Tibial nerve (tissue), 4 donors: Measurements from ENCODE around the gene SF3A1. TPM values are rescaled to one million over a fixed set of nuclear protein-coding genes. Genes with fewer than 3 reads are reported as not detected.

ENCODE experiments used
- DNase-seq, 2 donors: peaks; one replicate each; pipeline ENCODE4 v3.0.0-alpha.2; 2019; ENCODE audit warnings: low spot score in 2 of 2
- H3K27ac ChIP-seq, 4 donors: fragments of 200-600 bp; sonication (generic) in 3 of 4; one replicate each; pipeline ENCODE4 v1.5.1; 2017 to 2019; ENCODE audit warnings: mild to moderate bottlenecking in 1 of 4
- H3K27me3 ChIP-seq, 2 donors: fragments of 200-600 bp; sonication (generic) in 1 of 2; one replicate each; pipeline versions ENCODE4 v1.5.1 to v1.6.0; 2017 to 2019
- H3K36me3 ChIP-seq, 3 donors: fragments of 200-600 bp; sonication (generic); one replicate each; pipeline ENCODE4 v1.5.1; 2018 to 2019
- H3K4me1 ChIP-seq, 4 donors: fragments of 200-600 bp; sonication (generic) in 3 of 4; one replicate each; pipeline ENCODE4 v1.5.1; 2017 to 2019
- H3K4me3 ChIP-seq, 4 donors: fragments of 200-600 bp; sonication (generic) in 3 of 4; one replicate each; pipeline ENCODE4 v1.5.1; 2017 to 2019; ENCODE audit warnings: mild to moderate bottlenecking in 1 of 4, moderate library complexity in 1 of 4
- H3K9me3 ChIP-seq, 4 donors: fragments of 200-600 bp; sonication (generic) in 3 of 4; one replicate each; pipeline ENCODE4 v1.5.1; 2017 to 2019
- EP300 ChIP-seq, 2 donors: sonication (generic); formaldehyde crosslinking; IDR thresholded peaks; one replicate each; pipeline ENCODE4 v1.6.1; 2017; ENCODE audit warnings: antibody characterized with exemption in 2 of 2, mild to moderate bottlenecking in 1 of 2
- POLR2A ChIP-seq, 2 donors: fragments of 450-650 bp; IDR thresholded peaks; one replicate each; pipeline ENCODE4 v1.6.1; 2017; ENCODE audit warnings: antibody characterized with exemption in 2 of 2, mild to moderate bottlenecking in 2 of 2, moderate library complexity in 2 of 2
- WGBS, 2 donors: methylation state at CpG; one replicate each; pipeline ENCODE4 v1.1.5; 2018; 5-methylcytosine and 5-hydroxymethylcytosine counted together
- total RNA-seq, 4 donors: library from RNA; depleted of rRNA; stranded (reverse); fragments of >200 nt; gene quantifications; one replicate each; pipeline ENCODE4 v1.1.0, GENCODE V29; 2016
- TF ChIP-seq, protein P1 (sequence below), 5 experiments: fragments of 200-600 bp in 3 of 5; fragments of 450-650 bp in 2 of 5; sonication (generic) in 3 of 5; IDR thresholded peaks; one replicate each; pipeline ENCODE4 v1.5.1; 2016 to 2019; ENCODE audit warnings: antibody characterized with exemption in 5 of 5, mild to moderate bottlenecking in 3 of 5, moderate library complexity in 2 of 5

SF3A1 gene
- total RNA-seq, 4 donors from 2014 or later, result 76.2 to 98.1 (median 91.7) TPM

DNA sequence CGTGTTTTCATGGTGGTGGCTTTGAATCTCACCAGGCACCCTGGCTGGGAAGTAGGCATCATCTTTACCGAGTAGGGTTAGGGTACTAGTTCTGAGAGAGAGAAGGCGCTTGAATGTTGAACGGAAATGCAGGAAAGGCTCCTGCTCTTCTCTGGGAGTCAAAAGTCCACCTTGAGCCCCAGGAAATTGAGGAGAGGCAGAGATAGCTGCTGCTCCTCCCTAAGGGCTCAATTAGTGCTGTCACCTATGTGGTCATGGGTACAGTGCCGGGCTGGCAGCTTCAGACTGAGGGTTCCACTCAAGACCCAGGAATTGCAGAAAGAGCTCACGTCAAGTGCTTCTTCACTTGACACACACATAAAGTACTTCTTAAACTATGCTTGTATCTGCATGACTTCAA lies 1.8 kb upstream of the SF3A1 start:
- no peaks in the 10 kb centered on the region for H3K36me3 ChIP-seq
- no peak overlapping the region for H3K27ac ChIP-seq
- no peaks in the 10 kb centered on the region for H3K9me3 ChIP-seq
- TF ChIP-seq, protein P1, sequence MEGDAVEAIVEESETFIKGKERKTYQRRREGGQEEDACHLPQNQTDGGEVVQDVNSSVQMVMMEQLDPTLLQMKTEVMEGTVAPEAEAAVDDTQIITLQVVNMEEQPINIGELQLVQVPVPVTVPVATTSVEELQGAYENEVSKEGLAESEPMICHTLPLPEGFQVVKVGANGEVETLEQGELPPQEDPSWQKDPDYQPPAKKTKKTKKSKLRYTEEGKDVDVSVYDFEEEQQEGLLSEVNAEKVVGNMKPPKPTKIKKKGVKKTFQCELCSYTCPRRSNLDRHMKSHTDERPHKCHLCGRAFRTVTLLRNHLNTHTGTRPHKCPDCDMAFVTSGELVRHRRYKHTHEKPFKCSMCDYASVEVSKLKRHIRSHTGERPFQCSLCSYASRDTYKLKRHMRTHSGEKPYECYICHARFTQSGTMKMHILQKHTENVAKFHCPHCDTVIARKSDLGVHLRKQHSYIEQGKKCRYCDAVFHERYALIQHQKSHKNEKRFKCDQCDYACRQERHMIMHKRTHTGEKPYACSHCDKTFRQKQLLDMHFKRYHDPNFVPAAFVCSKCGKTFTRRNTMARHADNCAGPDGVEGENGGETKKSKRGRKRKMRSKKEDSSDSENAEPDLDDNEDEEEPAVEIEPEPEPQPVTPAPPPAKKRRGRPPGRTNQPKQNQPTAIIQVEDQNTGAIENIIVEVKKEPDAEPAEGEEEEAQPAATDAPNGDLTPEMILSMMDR (IDR thresholded peaks at IDR 0.05), result no peak
- no peak for TF ChIP-seq POLR2A (IDR thresholded peaks at IDR 0.05)
- no peak overlapping the region for H3K4me3 ChIP-seq
- H3K4me1 ChIP-seq, result peaks cover 0 to 35% (median 30%) of the 10 kb centered on the region in 4 donors
- no peak for DNase-seq
- WGBS, 2 donors, result 83 to 94% methylated on average over 6 of the region's 6 CpGs
- H3K27me3 ChIP-seq, result no peaks in the 10 kb centered on the region

DNA sequence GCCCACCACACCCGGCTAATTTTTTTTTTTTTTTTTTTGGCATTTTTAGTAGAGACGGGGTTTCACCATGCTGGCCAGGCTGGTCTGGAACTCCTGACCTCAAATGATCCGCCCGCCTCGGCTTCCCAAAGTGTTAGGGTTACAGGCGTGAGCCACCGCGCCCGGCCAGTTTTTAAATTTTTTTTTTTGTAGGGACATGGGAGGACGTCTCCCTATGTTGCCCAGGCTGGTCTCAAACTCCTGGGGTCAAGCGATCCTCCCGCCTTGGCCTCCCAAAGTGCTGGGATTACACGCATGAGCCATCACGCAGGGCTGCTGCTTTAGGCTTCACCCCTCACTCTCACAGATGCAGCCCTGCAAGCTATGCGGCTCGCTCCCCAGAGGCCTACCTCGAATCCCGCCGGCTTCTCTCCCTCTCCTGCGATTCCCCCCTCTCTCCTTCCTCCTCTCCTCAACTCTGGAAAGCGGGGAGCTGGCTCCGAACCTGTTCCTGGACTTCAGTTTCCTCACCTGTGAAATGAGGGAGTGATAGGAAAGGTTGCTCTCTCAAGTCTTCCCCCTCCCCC lies 1.0 kb upstream of the SF3A1 start:
- no peaks in the 10 kb centered on the region for H3K9me3 ChIP-seq
- no peaks in the 10 kb centered on the region for H3K27me3 ChIP-seq
- H3K4me1 ChIP-seq, result peaks cover 0 to 37% (median 30%) of the 10 kb centered on the region in 4 donors
- no peak for DNase-seq
- no peak overlapping the region for H3K27ac ChIP-seq
- WGBS, 2 donors, result 52 to 60% methylated on average over 22 of the region's 22 CpGs
- TF ChIP-seq POLR2A (IDR thresholded peaks at IDR 0.05) (no peak), EP300 (IDR thresholded peaks at IDR 0.05) (no peak)
- TF ChIP-seq, protein P1 (IDR thresholded peaks at IDR 0.05), result no peak
- peaks cover 0 to 4% (median under 1%) of the 10 kb centered on the region in 3 donors for H3K36me3 ChIP-seq
- H3K4me3 ChIP-seq, result peak overlapping the region in 3 of 4 donors; percentile 63 to 98 (median 98)

DNA sequence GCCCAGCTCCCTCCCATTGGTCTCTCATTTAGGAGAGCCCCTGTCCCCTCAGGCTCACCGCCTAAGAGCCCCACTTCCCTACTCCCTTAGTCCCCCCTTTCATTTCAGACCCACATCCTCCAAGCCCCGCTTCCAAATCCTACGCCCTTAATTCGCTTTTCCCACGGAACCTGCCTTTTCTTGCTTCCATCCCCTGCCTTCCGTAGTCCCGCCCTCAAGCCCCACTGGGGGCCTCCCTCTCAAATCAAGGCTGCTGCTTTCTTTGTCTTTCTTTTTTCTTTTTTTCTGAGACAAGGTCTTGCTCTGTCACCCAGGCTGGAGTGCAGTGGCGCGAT lies 509 bp upstream of the SF3A1 start:
- DNase-seq, result no peak
- H3K4me3 ChIP-seq, result peak overlapping the region; percentile 56 to 98 (median 80)
- H3K27ac ChIP-seq, result peak overlapping the region in 3 of 4 donors; percentile 95 to 100 (median 99)
- H3K27me3 ChIP-seq, result no peaks in the 10 kb centered on the region
- no peak for TF ChIP-seq EP300 (IDR thresholded peaks at IDR 0.05)
- TF ChIP-seq, protein P1 (IDR thresholded peaks at IDR 0.05), result no peak
- TF ChIP-seq POLR2A (IDR thresholded peaks at IDR 0.05), result no peak
- peaks cover 0 to 9% (median 6%) of the 10 kb centered on the region in 3 donors for H3K36me3 ChIP-seq
- H3K9me3 ChIP-seq, result no peaks in the 10 kb centered on the region
- H3K4me1 ChIP-seq, result peaks cover 0 to 37% (median 30%) of the 10 kb centered on the region in 4 donors
- WGBS, 2 donors, result 2 to 3% methylated on average over 9 of the region's 9 CpGs

DNA sequence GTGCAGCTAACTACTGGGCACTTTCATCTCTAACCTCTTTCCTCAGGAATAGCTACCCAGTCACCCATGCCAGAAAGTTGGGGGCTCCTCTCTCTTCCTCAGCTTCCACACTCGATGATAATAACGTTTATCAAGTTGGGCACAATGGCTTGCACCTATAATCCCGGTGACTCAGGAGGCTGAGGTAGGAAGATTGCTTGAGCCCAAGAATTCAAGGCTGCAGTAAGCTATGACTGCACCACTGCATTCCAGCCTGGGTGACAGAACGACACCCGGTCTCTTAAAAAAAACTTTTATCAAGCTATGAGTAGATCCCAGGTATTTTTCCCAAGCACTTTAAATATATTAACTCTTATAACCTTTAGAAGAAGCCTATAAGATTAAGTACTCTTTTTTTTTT lies 2.0 kb downstream of the SF3A1 start:
- Histone ChIP-seq H3K36me3 (peaks cover 0 to 35% (median 11%) of the 10 kb centered on the region in 3 donors), H3K27me3 (no peaks in the 10 kb centered on the region), H3K4me3 (peak overlapping the region in 1 of 4 donors; percentile 98), H3K27ac (peak overlapping the region in 1 of 4 donors; percentile 100), H3K4me1 (peaks cover 0 to 59% (median 30%) of the 10 kb centered on the region in 4 donors), H3K9me3 (no peaks in the 10 kb centered on the region)
- DNase-seq, result no peak
- WGBS, 2 donors, result 47 to 71% methylated on average over 5 of the region's 5 CpGs
- TF ChIP-seq EP300 (IDR thresholded peaks at IDR 0.05) (no peak), POLR2A (IDR thresholded peaks at IDR 0.05) (no peak)
- TF ChIP-seq, protein P1 (IDR thresholded peaks at IDR 0.05), result no peak

DNA sequence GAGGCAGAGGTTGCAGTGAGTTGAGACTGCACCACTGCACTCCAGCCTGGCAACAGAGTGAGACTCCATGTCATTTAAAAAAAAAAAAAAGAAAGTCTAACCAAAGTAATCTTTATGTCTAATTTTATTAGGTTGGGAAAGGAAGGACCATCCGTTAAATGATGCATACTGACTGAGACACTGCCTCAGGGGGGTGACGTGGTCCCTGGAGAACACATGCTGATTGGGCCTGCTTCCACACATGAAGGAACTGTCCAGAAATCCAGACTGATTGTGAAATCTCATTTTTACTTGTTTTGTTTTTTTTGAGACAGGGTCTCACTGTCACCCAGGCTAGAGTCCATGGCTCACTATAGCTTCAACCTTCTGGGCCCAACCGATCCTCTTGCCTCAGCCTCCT lies 5.5 kb downstream of the SF3A1 start:
- no peak overlapping the region for H3K27ac ChIP-seq
- TF ChIP-seq POLR2A (IDR thresholded peaks at IDR 0.05) (no peak), EP300 (IDR thresholded peaks at IDR 0.05) (no peak)
- TF ChIP-seq, protein P1 (IDR thresholded peaks at IDR 0.05), result no peak
- H3K27me3 ChIP-seq, result no peaks in the 10 kb centered on the region
- no peak for DNase-seq
- no peaks in the 10 kb centered on the region for H3K9me3 ChIP-seq
- WGBS, 2 donors, result 93 to 94% methylated on average over 3 of the region's 3 CpGs
- peaks cover 0 to 64% (median 11%) of the 10 kb centered on the region in 3 donors for H3K36me3 ChIP-seq
- no peak overlapping the region for H3K4me3 ChIP-seq
- peaks cover 0 to 65% (median 28%) of the 10 kb centered on the region in 4 donors for H3K4me1 ChIP-seq
